HepG2 (cell line): ENCODE results near the gene LRRC42. TPM values are rescaled to one million over a fixed set of nuclear protein-coding genes. Genes with fewer than 3 reads are reported as not detected.
A peak's percentile ranks its signal among the peaks of the same experiment; 100 is the strongest.

Source experiments
- ATAD3A ChIP-seq: sonication (generic); formaldehyde crosslinking; IDR thresholded peaks from 2 replicates; pipeline ENCODE4 v1.4.0; 2020; ENCODE audit warnings: missing genetic modification reagents
- BRCA1 ChIP-seq: sonication (generic); formaldehyde crosslinking; IDR thresholded peaks from 2 replicates; pipeline ENCODE4 v1.4.0; 2020; ENCODE audit warnings: missing genetic modification reagents
- FOXO1 ChIP-seq: sonication (generic); formaldehyde crosslinking; IDR thresholded peaks from 2 replicates; pipeline ENCODE4 v1.4.0; 2020; ENCODE audit warnings: missing genetic modification reagents
- JDP2 ChIP-seq: sonication (generic); formaldehyde crosslinking; IDR thresholded peaks from 2 replicates; pipeline ENCODE4 v1.8.1; 2022; ENCODE audit warnings: missing genetic modification reagents, borderline replicate concordance
- KDM4B ChIP-seq: sonication (generic); formaldehyde crosslinking; IDR thresholded peaks from 2 replicates; pipeline ENCODE4 v1.4.0; 2020; ENCODE audit warnings: missing genetic modification reagents
- LCORL ChIP-seq, 2 experiments: fragments of 450-650 bp in 1 of 2; sonication (generic) in 1 of 2; formaldehyde crosslinking in 1 of 2; IDR thresholded peaks; 2 replicates each; pipeline versions ENCODE4 v1.5.0 to v1.6.1; 2017 to 2020; ENCODE audit warnings: antibody characterized with exemption in 1 of 2, missing genetic modification reagents in 1 of 2
- MEF2D ChIP-seq: sonication (generic); formaldehyde crosslinking; IDR thresholded peaks from 2 replicates; pipeline ENCODE4 v1.5.1; 2020; ENCODE audit warnings: mild to moderate bottlenecking, missing genetic modification reagents
- RBM39 ChIP-seq: fragments of 200-400 bp; formaldehyde crosslinking; IDR thresholded peaks from one replicate; pipeline ENCODE4 v1.6.1; 2018; ENCODE audit warnings: antibody characterized with exemption, mild to moderate bottlenecking, low read depth, low read length; ENCODE audit not compliant: poor library complexity, severe bottlenecking
- RFX5 ChIP-seq: IDR thresholded peaks from 2 replicates; pipeline ENCODE4 v1.6.1; 2011; ENCODE audit warnings: low read depth, low read length, improper control_type of control experiment
- SKI ChIP-seq: fragments of 450-650 bp; IDR thresholded peaks from one replicate; pipeline ENCODE4 v1.6.1; 2018; ENCODE audit warnings: mild to moderate bottlenecking; ENCODE audit not compliant: partially characterized antibody
- SKIL ChIP-seq: sonication (generic); formaldehyde crosslinking; IDR thresholded peaks from 2 replicates; pipeline ENCODE4 v1.8.0; 2022; ENCODE audit warnings: missing genetic modification reagents, mild to moderate bottlenecking, moderate library complexity, borderline replicate concordance
- SMAD1 ChIP-seq: sonication (generic); formaldehyde crosslinking; IDR thresholded peaks from 2 replicates; pipeline ENCODE4 v1.4.0; 2020; ENCODE audit warnings: missing genetic modification reagents, low read depth, mild to moderate bottlenecking, borderline replicate concordance
- ZFP91 ChIP-seq: sonication (generic); formaldehyde crosslinking; IDR thresholded peaks from 2 replicates; pipeline ENCODE4 v1.9.0; 2022; ENCODE audit warnings: missing genetic modification reagents, mild to moderate bottlenecking, borderline replicate concordance
- ZNF335 ChIP-seq: sonication (generic); formaldehyde crosslinking; IDR thresholded peaks from 2 replicates; pipeline ENCODE4 v1.4.0; 2020; ENCODE audit warnings: missing genetic modification reagents
- ZNF343 ChIP-seq: sonication (generic); formaldehyde crosslinking; IDR thresholded peaks from 2 replicates; pipeline ENCODE4 v1.4.0; 2020; ENCODE audit warnings: mild to moderate bottlenecking, missing genetic modification reagents
- ZNF496 ChIP-seq: sonication (generic); formaldehyde crosslinking; IDR thresholded peaks from 2 replicates; pipeline ENCODE4 v1.8.1; 2023; ENCODE audit warnings: mild to moderate bottlenecking, moderate library complexity, missing genetic modification reagents; ENCODE audit not compliant: insufficient replicate concordance
- ZNF589 ChIP-seq: sonication (generic); formaldehyde crosslinking; conservative IDR thresholded peaks from 2 replicates; pipeline ENCODE4 v1.8.0; 2022; ENCODE audit warnings: mild to moderate bottlenecking, moderate library complexity, missing genetic modification reagents
- ZNF703 ChIP-seq: sonication (generic); formaldehyde crosslinking; IDR thresholded peaks from 2 replicates; pipeline ENCODE4 v1.5.1; 2020; ENCODE audit warnings: missing genetic modification reagents, mild to moderate bottlenecking, moderate library complexity, borderline replicate concordance
- polyA plus RNA-seq, 8 experiments: library from polyadenylated mRNA; depleted of rRNA in 3 of 8; stranded (reverse) in 7 of 8; unstranded in 1 of 8; fragments of >200 nt; fragmentation: Illumina TruSeq in 4 of 8; extraction: Trizol in 4 of 8; gene quantifications; 2 replicates each; pipeline versions ENCODE4 v1.2.1 to v1.2.3, GENCODE V29; 2011 to 2016; ENCODE audit warnings: low read depth in 4 of 8, missing spikeins in 1 of 8, mixed read lengths in 1 of 8; ENCODE audit not compliant: insufficient read depth in 1 of 8
- total RNA-seq, 5 experiments: library from RNA; depleted of rRNA; stranded (reverse); fragments of >200 nt; fragmentation: Illumina TruSeq; extraction: Trizol; gene quantifications; 2 replicates each; pipeline ENCODE4 v1.2.3, GENCODE V29; 2016; ENCODE audit warnings: low read depth in 1 of 5
- TF ChIP-seq, protein P1 (sequence below): sonication (generic); IDR thresholded peaks from 2 replicates; pipeline ENCODE4 v1.6.1; 2016; ENCODE audit warnings: low read depth, borderline replicate concordance
- TF ChIP-seq, protein P2 (sequence below): sonication (generic); formaldehyde crosslinking; IDR thresholded peaks from 2 replicates; pipeline ENCODE4 v1.9.0; 2021; ENCODE audit warnings: missing genetic modification reagents, borderline replicate concordance

Gene LRRC42
- total and polyA plus RNA-seq, 2 of the 13 experiments (the other 11 are each of a cell fraction or from before 2014, with no cell fraction given), result 30.6 to 43.6 TPM

- TF ChIP-seq, protein P1, sequence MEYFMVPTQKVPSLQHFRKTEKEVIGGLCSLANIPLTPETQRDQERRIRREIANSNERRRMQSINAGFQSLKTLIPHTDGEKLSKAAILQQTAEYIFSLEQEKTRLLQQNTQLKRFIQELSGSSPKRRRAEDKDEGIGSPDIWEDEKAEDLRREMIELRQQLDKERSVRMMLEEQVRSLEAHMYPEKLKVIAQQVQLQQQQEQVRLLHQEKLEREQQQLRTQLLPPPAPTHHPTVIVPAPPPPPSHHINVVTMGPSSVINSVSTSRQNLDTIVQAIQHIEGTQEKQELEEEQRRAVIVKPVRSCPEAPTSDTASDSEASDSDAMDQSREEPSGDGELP, result peak; percentile 54; the same call in 1 of the 2 replicates
- no peak for TF ChIP-seq FOXO1
- no peak for TF ChIP-seq MEF2D (CRISPR knock-in tag)
- no peak for TF ChIP-seq ZNF703 (CRISPR knock-in tag)
- TF ChIP-seq ZNF335 (CRISPR knock-in tag), result no peak
- TF ChIP-seq ATAD3A, result no peak
- TF ChIP-seq SKI, result no peak
- no peak for TF ChIP-seq RFX5
- TF ChIP-seq, protein P2, sequence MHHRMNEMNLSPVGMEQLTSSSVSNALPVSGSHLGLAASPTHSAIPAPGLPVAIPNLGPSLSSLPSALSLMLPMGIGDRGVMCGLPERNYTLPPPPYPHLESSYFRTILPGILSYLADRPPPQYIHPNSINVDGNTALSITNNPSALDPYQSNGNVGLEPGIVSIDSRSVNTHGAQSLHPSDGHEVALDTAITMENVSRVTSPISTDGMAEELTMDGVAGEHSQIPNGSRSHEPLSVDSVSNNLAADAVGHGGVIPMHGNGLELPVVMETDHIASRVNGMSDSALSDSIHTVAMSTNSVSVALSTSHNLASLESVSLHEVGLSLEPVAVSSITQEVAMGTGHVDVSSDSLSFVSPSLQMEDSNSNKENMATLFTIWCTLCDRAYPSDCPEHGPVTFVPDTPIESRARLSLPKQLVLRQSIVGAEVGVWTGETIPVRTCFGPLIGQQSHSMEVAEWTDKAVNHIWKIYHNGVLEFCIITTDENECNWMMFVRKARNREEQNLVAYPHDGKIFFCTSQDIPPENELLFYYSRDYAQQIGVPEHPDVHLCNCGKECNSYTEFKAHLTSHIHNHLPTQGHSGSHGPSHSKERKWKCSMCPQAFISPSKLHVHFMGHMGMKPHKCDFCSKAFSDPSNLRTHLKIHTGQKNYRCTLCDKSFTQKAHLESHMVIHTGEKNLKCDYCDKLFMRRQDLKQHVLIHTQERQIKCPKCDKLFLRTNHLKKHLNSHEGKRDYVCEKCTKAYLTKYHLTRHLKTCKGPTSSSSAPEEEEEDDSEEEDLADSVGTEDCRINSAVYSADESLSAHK (CRISPR knock-in tag), result no peak
- no peak for TF ChIP-seq ZNF343 (CRISPR knock-in tag)
- TF ChIP-seq ZNF589 (CRISPR knock-in tag), result no peak
- no peak for TF ChIP-seq RBM39
- peak; percentile 52; the same call in 1 of the 2 replicates for TF ChIP-seq ZFP91 (CRISPR knock-in tag)
- no peak for TF ChIP-seq LCORL (IDR thresholded peaks at IDR 0.05)
- peak; percentile 51; the same call in 1 of the 2 replicates for TF ChIP-seq LCORL (CRISPR knock-in tag; IDR thresholded peaks at IDR 0.05)
- no peak for TF ChIP-seq JDP2 (CRISPR knock-in tag)
- TF ChIP-seq SMAD1, result no peak
- TF ChIP-seq ZNF496 (CRISPR knock-in tag), result no peak
- no peak for TF ChIP-seq KDM4B (CRISPR knock-in tag)
- TF ChIP-seq BRCA1, result no peak
- no peak for TF ChIP-seq SKIL
These were observed 36.0 kb downstream of the LRRC42 start (continued) for GRCh38 chr1:53982034-53982762.
